ENCODE results near the gene URM1.

The URM1 gene

GRCh38 chr9:128438343-128439109, 67.4 kb downstream of the URM1 start:
- Histone ChIP-seq H3K9ac (ENCODE audit: low read length in 5 of 5) (no peak overlapping the region), H3K27ac (ENCODE audit: low read depth, low read length) (no peak overlapping the region), H3K4me3 (ENCODE audit: low read depth in 1 of 5, low read length in 5 of 5) (no peak overlapping the region), H3K27me3 (ENCODE audit: control insufficient read depth in 5 of 5, insufficient read depth in 4 of 5, low read length in 5 of 5) (no peaks in the 10 kb centered on the region), H3K36me3 (ENCODE audit: control insufficient read depth in 5 of 5, insufficient read depth in 5 of 5, low read length in 5 of 5) (peaks cover 0 to 10% (median 0%) of the 10 kb centered on the region in 5 donors), H3K4me1 (ENCODE audit: control insufficient read depth in 5 of 5, insufficient read depth in 5 of 5, low read length in 5 of 5) (peaks cover 0 to 10% (median 7%) of the 10 kb centered on the region in 5 donors), H3K9me3 (ENCODE audit: control insufficient read depth in 5 of 5, low read length in 5 of 5) (no peaks in the 10 kb centered on the region)

GRCh38 chr9:128439273-128439672, 68.1 kb downstream of the URM1 start:
- Histone ChIP-seq H3K4me3 (ENCODE audit: low read depth in 1 of 5, low read length in 5 of 5) (no peak overlapping the region), H3K36me3 (ENCODE audit: control insufficient read depth in 5 of 5, insufficient read depth in 5 of 5, low read length in 5 of 5) (peaks cover 0 to 6% (median 0%) of the 10 kb centered on the region in 5 donors), H3K4me1 (ENCODE audit: control insufficient read depth in 5 of 5, insufficient read depth in 5 of 5, low read length in 5 of 5) (peaks cover 0 to 10% (median 7%) of the 10 kb centered on the region in 5 donors), H3K9me3 (ENCODE audit: control insufficient read depth in 5 of 5, low read length in 5 of 5) (no peaks in the 10 kb centered on the region), H3K9ac (ENCODE audit: low read length in 5 of 5) (no peak overlapping the region), H3K27ac (ENCODE audit: low read depth, low read length) (no peak overlapping the region), H3K27me3 (ENCODE audit: control insufficient read depth in 5 of 5, insufficient read depth in 4 of 5, low read length in 5 of 5) (no peaks in the 10 kb centered on the region)
